ELR (cell line): Measurements from ENCODE around the gene WRAP53.
A peak's percentile ranks its signal among the peaks of the same experiment; 100 is the strongest.
"Not testable (repeated sequence)": the region's sequence is repeated elsewhere in the genome, so short reads cannot be mapped to it uniquely, and the experiment has no call there.

Source experiments
- DNase-seq: peaks from one replicate; pipeline ENCODE4 v3.0.0-alpha.2; 2015; ENCODE audit warnings: low read depth

The WRAP53 gene

GRCh38 chr17:7687908-7688807, at the start of gene WRAP53:
Gene WRAP53, plus strand, starts transcription at chr17:7688477. Its CDS starts 172 bp downstream, at chr17:7688649.
- peak; percentile 100 for DNase-seq

GRCh38 chr17:7640783-7641182, 47.5 kb upstream of the WRAP53 start:
- no peak for DNase-seq

- not testable (repeated sequence) for DNase-seq
These were observed 46.6 kb upstream of the WRAP53 start for GRCh38 chr17:7641635-7642034.

- no peak for DNase-seq
These were observed 43.5 kb upstream of the WRAP53 start for GRCh38 chr17:7644775-7645174.

GRCh38 chr17:7646457-7646856, 41.8 kb upstream of the WRAP53 start:
- no peak for DNase-seq

GRCh38 chr17:7647018-7647417, 41.3 kb upstream of the WRAP53 start:
- DNase-seq, result no peak

GRCh38 chr17:7650509-7651096, 37.7 kb upstream of the WRAP53 start, which contains the start of gene ATP1B2:
Gene ATP1B2, plus strand, starts transcription at chr17:7650926. Its CDS starts 593 bp downstream, at chr17:7651519.
- peak; percentile 61 for DNase-seq

- DNase-seq, result no peak
These were observed 37.1 kb upstream of the WRAP53 start for GRCh38 chr17:7651097-7651664.

GRCh38 chr17:7651665-7652387, 36.5 kb upstream of the WRAP53 start:
- no peak for DNase-seq

GRCh38 chr17:7652388-7653356, 35.6 kb upstream of the WRAP53 start:
- DNase-seq, result no peak

GRCh38 chr17:7654832-7655540, 33.3 kb upstream of the WRAP53 start:
- no peak for DNase-seq

GRCh38 chr17:7655541-7655840, 32.8 kb upstream of the WRAP53 start:
- DNase-seq, result no peak

- no peak for DNase-seq
These were observed 31.2 kb upstream of the WRAP53 start for GRCh38 chr17:7656958-7657609.

- DNase-seq, result no peak
These were observed 20.4 kb upstream of the WRAP53 start for GRCh38 chr17:7667656-7668406.

- DNase-seq, result no peak
These were observed 19.8 kb upstream of the WRAP53 start for GRCh38 chr17:7668482-7668881.

GRCh38 chr17:7673239-7673638, 15.0 kb upstream of the WRAP53 start:
- DNase-seq, result peak; percentile 33

- DNase-seq, result no peak
These were observed 13.3 kb upstream of the WRAP53 start for GRCh38 chr17:7674934-7675333.

- DNase-seq, result no peak
These were observed 11.7 kb upstream of the WRAP53 start for GRCh38 chr17:7676533-7676932.

GRCh38 chr17:7677388-7678067, 10.7 kb upstream of the WRAP53 start:
- no peak for DNase-seq
